ENCODE measurements around the gene RDH13. TPM values are rescaled to one million over a fixed set of nuclear protein-coding genes. Genes with fewer than 3 reads are reported as not detected.

Gene RDH13
- total RNA-seq, 2 experiments from 2014 or later = 21.7 to 24.0 TPM

DNA sequence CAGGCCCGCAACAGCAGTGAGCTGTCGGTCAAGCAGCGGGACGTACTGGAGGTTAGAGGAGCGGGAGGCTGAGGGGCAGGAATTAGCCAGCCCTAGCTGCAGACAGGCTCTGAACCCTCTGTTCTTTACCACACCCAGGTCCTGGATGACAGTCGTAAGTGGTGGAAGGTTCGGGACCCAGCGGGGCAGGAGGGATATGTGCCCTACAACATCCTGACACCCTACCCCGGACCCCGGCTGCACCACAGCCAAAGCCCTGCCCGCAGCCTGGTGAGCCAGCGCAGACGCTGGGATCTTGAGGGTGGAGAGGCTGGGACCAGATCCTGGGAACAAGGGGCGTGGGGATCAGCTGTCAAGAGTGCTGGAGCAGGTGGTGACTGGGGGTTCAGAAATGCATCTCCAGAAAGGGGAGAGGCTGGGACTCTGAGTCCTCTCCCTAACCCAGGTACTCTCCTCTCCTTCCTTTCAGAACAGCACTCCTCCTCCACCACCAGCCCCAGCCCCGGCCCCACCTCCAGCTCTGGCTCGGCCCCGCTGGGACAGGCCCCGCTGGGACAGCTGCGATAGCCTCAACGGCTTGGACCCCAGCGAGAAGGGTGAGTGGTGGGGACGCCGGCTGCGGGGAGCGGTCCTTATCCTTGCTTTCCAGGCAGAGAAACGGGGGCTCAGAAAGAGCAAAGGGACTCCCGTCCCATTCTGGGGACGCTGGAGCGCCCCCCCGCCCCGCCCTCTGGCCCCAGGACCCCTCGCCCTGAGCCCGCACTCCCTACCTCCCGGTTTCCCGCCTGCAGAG, 23.2 kb upstream of the RDH13 start:
- H3K36me3 Mint-ChIP-seq = peaks cover 29% of the 10 kb centered on the region
- peaks cover 25% of the 10 kb centered on the region for H3K4me1 Mint-ChIP-seq
- DNase-seq = no peak
- H3K27ac Mint-ChIP-seq = no peak overlapping the region
- H3K27me3 Mint-ChIP-seq = peaks cover 83% of the 10 kb centered on the region
- no peak overlapping the region for H3K4me3 Mint-ChIP-seq
- no peaks in the 10 kb centered on the region for H3K9me3 Mint-ChIP-seq

- Mint-ChIP-seq H3K27me3 (peaks cover 94% of the 10 kb centered on the region), H3K36me3 (peaks cover 16% of the 10 kb centered on the region), H3K9me3 (peaks cover 4% of the 10 kb centered on the region), H3K4me1 (peaks cover 37% of the 10 kb centered on the region), H3K4me3 (no peak overlapping the region), H3K27ac (no peak overlapping the region)
- no peak for DNase-seq
Measured at GRCh38 chr19:55084416-55084815, 21.5 kb upstream of the RDH13 start.

DNA sequence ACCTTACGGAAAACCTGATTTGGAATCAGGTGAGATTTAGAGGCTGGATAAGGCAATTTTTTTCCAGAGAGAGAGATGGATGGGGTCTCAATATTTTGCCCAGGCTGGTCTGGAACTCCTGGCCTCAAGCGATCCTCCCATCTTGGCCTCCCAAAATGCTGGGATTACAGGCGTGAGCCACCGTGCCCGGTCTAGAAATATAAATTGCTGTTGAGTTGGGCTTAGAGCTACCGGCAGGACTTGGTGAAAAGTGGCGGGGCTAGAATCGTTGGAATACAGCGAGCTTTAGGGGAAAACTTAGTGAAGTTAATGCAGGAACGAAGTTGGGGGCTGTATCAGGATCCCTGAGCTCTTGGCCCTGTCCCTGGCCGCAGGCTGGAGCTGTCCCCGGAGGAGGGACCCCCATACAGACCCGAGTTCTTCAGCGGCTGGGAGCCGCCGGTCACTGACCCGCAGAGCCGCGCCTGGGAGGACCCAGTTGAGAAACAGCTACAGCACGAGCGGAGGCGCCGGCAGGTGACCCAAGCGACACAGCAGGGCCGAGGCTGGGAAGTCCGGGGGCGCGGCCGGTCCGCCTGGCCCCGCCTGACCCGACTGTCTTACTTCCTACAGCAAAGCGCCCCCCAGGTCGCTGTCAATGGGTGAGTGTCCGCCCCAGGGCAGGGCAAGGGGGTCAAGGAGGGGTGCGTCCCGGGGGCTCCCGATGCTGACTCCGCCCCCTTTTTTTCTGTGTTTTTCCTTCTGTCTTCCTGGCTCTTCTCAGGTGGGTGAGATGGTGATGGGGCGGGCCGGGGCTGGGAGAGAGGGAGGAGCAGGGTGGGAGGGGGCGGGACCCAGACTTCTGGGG, 20.3 kb upstream of the RDH13 start:
- Mint-ChIP-seq H3K36me3 (peaks cover 10% of the 10 kb centered on the region), H3K27ac (no peak overlapping the region), H3K4me1 (peaks cover 30% of the 10 kb centered on the region), H3K27me3 (peaks cover 87% of the 10 kb centered on the region), H3K9me3 (peaks cover 4% of the 10 kb centered on the region), H3K4me3 (no peak overlapping the region)
- no peak for DNase-seq

DNA sequence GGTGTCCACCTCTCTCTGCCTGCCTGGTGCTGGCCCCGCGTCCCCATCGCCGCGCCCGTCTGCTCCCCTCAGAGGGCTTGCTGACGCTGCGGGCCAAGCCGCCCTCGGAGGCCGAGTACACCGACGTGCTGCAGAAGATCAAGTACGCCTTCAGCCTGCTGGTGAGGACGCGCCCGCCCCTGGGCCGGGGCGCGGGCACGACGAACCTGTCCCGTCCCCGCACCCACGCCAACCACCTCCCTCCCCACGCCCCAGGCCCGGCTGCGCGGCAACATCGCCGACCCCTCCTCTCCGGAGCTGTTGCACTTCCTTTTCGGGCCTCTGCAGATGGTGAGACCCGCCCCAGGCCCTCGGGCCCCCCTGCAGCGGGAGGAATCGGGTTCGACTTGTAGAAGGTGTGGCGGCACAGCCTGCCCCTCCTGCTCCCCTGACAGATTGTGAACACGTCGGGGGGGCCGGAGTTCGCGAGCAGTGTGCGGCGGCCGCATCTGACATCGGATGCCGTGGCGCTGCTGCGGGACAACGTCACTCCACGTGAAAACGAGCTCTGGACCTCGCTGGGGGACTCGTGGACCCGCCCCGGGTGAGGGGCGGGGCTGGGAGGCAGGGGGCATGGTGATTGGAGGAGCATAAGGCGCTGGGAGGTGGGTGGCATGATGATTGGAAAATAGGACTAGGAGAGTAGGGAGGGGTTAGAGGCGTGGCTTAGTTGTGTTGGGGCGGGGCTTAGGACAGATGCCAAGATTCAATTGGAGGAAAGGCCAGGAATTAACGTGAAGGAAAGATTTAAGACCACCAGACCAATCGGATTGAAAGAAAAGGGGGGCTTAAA, 19.3 kb upstream of the RDH13 start:
- peak; percentile 57 for DNase-seq
- Mint-ChIP-seq H3K27ac (no peak overlapping the region), H3K9me3 (peaks cover 4% of the 10 kb centered on the region), H3K4me3 (no peak overlapping the region), H3K4me1 (peaks cover 20% of the 10 kb centered on the region), H3K27me3 (peaks cover 77% of the 10 kb centered on the region), H3K36me3 (peaks cover 2% of the 10 kb centered on the region)

DNA sequence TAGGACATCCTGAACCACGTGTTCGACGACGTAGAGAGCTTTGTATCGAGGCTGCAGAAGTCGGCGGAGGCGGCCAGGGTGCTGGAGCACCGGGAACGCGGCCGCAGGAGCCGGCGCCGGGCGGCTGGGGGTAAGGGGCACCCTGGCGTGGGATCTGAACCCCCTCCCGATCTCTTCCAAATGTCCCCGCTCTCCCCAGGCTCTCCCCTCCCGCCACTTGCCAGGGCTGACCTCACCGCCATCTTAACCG, 18.7 kb upstream of the RDH13 start:
- Mint-ChIP-seq H3K36me3 (peaks cover 1% of the 10 kb centered on the region), H3K9me3 (peaks cover 4% of the 10 kb centered on the region), H3K4me1 (peaks cover 20% of the 10 kb centered on the region), H3K27me3 (peaks cover 78% of the 10 kb centered on the region), H3K4me3 (peak overlapping the region; percentile 45), H3K27ac (no peak overlapping the region)
- DNase-seq = no peak

- Mint-ChIP-seq H3K36me3 (peaks cover 1% of the 10 kb centered on the region), H3K4me3 (peak overlapping the region; percentile 71), H3K4me1 (peaks cover 20% of the 10 kb centered on the region), H3K27me3 (peaks cover 80% of the 10 kb centered on the region), H3K27ac (no peak overlapping the region), H3K9me3 (peaks cover 4% of the 10 kb centered on the region)
- peak; percentile 88 for DNase-seq
Measured at GRCh38 chr19:55080968-55081769, 18.2 kb upstream of the RDH13 start.

DNA sequence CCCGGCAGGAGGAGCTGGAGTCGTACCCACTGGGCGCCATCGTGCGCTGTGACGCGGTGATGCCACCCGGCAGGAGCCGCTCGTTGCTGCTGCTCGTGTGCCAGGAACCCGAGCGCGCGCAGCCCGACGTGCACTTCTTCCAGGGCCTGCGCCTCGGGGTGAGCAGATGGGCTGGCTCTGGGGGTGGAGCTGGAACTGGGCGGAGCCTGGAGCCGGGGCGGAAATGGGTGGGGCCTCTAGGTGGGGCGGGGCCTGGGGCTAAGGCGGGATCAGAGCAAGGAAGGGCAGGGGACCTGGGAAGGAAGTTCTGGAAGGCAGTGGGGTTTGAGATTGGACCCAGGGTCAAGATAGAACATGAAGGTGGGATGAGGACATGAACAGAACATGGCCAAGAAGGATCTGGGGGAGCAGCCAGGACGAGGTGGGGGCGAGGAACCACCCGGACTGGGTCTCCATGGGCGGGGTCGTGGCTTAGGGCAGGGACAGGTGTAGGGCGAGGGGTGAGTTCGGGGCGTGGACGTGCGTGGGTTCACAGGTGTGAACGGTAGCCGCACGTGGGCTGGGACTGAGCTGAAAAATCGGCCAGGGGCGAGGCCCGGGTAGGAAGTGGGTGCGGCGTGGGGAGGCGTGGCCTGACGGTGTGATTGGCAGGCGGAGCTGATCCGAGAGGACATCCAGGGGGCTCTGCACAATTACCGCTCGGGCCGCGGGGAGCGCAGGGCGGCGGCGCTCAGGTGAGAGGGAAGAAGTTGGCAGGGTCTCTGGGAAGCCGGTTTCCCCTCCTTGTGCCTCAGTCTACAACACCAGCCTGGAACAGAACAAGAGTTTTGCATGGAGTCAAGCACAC, 17.4 kb upstream of the RDH13 start:
- Mint-ChIP-seq H3K36me3 (peaks cover 1% of the 10 kb centered on the region), H3K4me3 (peak overlapping the region; percentile 71), H3K27ac (peak overlapping the region; percentile 77), H3K27me3 (peaks cover 80% of the 10 kb centered on the region), H3K9me3 (peaks cover 4% of the 10 kb centered on the region), H3K4me1 (peaks cover 20% of the 10 kb centered on the region)
- DNase-seq = peak; percentile 69

DNA sequence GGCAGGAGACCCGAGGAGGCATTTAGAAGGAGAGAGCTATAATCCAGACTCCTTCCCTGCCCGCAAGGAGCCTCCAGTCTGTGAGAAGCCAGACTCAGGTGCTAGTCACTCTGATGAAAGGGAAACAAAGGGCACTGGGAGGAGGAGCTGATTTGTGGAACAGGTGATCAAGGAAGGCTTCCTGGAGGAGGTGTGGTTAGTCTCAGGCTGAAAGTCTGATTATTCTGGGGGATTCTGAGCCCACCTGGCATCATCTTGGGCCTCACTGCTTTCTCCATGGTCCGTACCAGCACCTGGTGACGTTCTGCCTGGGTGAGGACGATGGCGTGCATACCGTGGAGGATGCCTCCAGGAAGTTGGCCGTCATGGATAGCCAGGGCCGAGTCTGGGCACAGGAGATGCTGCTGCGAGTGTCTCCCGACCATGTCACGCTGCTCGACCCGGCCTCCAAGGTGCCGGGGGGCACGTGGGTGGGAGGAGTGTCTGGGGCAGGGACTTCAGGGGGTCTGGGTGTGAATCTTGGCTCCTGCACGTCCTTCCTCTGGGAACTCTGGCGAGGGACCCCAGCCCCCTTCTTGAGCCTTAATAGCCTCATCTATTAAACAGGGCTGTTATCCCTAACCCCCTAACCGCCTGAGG, 16.6 kb upstream of the RDH13 start:
- peaks cover 80% of the 10 kb centered on the region for H3K27me3 Mint-ChIP-seq
- no peak for DNase-seq
- peaks cover 20% of the 10 kb centered on the region for H3K4me1 Mint-ChIP-seq
- peak overlapping the region; percentile 14 for H3K4me3 Mint-ChIP-seq
- H3K27ac Mint-ChIP-seq = no peak overlapping the region
- H3K9me3 Mint-ChIP-seq = peaks cover 4% of the 10 kb centered on the region
- peaks cover 1% of the 10 kb centered on the region for H3K36me3 Mint-ChIP-seq

GRCh38 chr19:55078996-55079395, 16.0 kb upstream of the RDH13 start:
- no peak for DNase-seq
- Mint-ChIP-seq H3K36me3 (peaks cover 1% of the 10 kb centered on the region), H3K4me1 (peaks cover 20% of the 10 kb centered on the region), H3K27ac (no peak overlapping the region), H3K4me3 (no peak overlapping the region), H3K9me3 (peaks cover 4% of the 10 kb centered on the region), H3K27me3 (peaks cover 80% of the 10 kb centered on the region)

- Mint-ChIP-seq H3K27ac (no peak overlapping the region), H3K27me3 (peaks cover 78% of the 10 kb centered on the region), H3K9me3 (peaks cover 4% of the 10 kb centered on the region), H3K4me3 (no peak overlapping the region), H3K4me1 (peaks cover 14% of the 10 kb centered on the region), H3K36me3 (peaks cover 1% of the 10 kb centered on the region)
- DNase-seq = no peak
Measured at GRCh38 chr19:55077106-55077505, 14.2 kb upstream of the RDH13 start.

DNA sequence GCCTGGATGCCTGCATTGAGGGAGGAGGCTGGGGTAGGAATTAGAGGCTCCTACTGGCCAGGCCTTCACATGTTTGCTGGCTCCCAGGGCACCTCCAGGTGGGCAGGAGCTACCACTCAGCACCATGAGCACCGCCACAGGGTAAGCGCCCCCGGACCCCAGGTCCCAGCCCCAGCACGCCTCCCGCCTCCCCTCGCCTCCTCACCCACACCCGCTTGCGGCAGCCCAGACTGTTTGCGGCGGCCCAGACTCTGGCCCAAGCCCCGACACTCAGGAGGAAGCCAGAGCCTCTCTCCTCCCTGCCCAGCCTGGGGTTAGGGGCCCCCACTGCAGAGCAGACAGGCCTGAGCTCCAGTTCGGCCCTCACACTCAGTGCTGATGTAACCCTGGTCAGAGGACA, 13.4 kb upstream of the RDH13 start:
- H3K9me3 Mint-ChIP-seq = peaks cover 4% of the 10 kb centered on the region
- peaks cover 78% of the 10 kb centered on the region for H3K27me3 Mint-ChIP-seq
- H3K27ac Mint-ChIP-seq = no peak overlapping the region
- peaks cover 12% of the 10 kb centered on the region for H3K4me1 Mint-ChIP-seq
- H3K4me3 Mint-ChIP-seq = no peak overlapping the region
- no peak for DNase-seq
- peaks cover 1% of the 10 kb centered on the region for H3K36me3 Mint-ChIP-seq

DNA sequence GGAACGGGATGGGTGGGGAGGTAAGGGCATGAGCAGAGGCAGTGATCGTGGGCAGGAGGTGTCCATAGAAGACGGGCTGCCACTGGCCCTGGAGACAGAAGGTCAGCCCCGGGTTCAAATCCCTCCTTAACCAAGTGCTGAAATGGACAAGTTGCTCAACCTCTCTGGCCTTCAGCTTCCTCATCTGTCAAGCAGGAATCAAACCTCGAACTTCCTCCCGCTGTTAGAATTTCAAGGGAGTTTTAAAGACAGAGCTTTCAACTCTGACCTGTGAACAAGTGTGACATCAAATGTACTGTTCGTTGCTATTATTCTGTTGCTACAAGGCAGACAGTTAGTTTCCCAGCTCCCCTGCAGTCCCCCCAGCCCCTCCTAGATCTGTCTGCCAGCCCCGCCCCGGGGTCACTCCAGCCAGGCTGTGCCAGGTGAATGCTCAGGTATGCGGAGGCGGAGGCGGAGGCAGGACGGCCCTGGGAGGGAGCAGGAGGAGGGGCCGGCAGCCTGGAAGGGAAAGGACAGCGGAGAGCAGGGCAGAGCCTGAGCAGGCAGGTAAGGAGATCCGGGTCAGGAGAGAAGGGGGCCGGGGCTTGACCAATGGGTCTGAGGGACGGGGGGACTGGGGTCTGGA, 12.5 kb upstream of the RDH13 start, which contains the start of gene EPS8L1:
TSS of gene EPS8L1 (plus strand) at position 499 of the 628 bp plus-strand sequence. CDS start 576 bp downstream, outside the sequence.
- H3K27ac Mint-ChIP-seq = no peak within 1 kb of the TSS
- peaks cover 6% of the 10 kb centered on the region for H3K4me1 Mint-ChIP-seq
- DNase-seq = no peak
- peaks cover 76% of the 10 kb centered on the region for H3K27me3 Mint-ChIP-seq
- no peak within 1 kb of the TSS for H3K4me3 Mint-ChIP-seq
- H3K36me3 Mint-ChIP-seq = peaks cover 1% of the 10 kb centered on the region
- peaks cover 3% of the 10 kb centered on the region for H3K9me3 Mint-ChIP-seq

DNA sequence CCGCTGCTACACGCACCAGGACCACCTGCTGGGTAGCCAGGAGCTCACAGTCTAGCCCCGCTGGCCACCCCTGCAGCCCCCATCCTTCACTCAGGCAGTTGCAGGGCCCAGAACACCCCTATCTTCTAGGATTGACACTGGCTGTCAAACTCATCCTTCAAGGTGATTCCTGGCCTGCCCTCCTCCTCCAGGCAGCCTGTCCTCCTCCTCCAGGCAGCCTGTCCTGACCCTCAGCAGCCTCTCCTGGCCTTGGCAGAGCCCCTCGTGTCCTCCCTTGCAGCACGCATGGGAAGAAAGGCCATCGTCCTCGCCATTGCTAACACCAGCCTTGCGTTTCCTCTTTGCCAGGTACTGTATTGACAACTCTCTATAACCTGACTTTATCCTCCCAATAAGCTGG, 9.0 kb upstream of the RDH13 start:
- peaks cover 93% of the 10 kb centered on the region for H3K27me3 Mint-ChIP-seq

More for the DNA sequence above, 9.0 kb upstream of the RDH13 start:
- Mint-ChIP-seq H3K27ac (no peak overlapping the region), H3K4me3 (no peak overlapping the region), H3K9me3 (no peaks in the 10 kb centered on the region), H3K36me3 (no peaks in the 10 kb centered on the region), H3K4me1 (peaks cover 8% of the 10 kb centered on the region)
- no peak for DNase-seq
